ENCODE measurements around the gene SEC11A. TPM values are rescaled to one million over a fixed set of nuclear protein-coding genes. Genes with fewer than 3 reads are reported as not detected.
"Not testable (repeated sequence)": the region's sequence is repeated elsewhere in the genome, so short reads cannot be mapped to it uniquely, and the experiment has no call there.

SEC11A gene
- total RNA-seq, 1 experiment from 2014 or later = 265 TPM

GRCh38 chr15:84656972-84657371, 59.0 kb downstream of the SEC11A start:
- Histone ChIP-seq H3K27ac (no peak overlapping the region), H3K36me3 (peaks cover 21% of the 10 kb centered on the region), H3K4me1 (replicated peaks) (peaks cover 15% of the 10 kb centered on the region), H3K9me3 (replicated peaks) (no peaks in the 10 kb centered on the region), H3K4me3 (no peak overlapping the region), H3K27me3 (replicated peaks) (no peaks in the 10 kb centered on the region)
- DNase-seq (ENCODE audit: low read depth in 1 of 2, low spot score in 2 of 2) = no peak

GRCh38 chr15:84654689-84655453, 61.1 kb downstream of the SEC11A start:
- H3K36me3 ChIP-seq = peaks cover 37% of the 10 kb centered on the region
- no peaks in the 10 kb centered on the region for H3K27me3 ChIP-seq (replicated peaks)
- no peaks in the 10 kb centered on the region for H3K9me3 ChIP-seq (replicated peaks)
- DNase-seq (ENCODE audit: low read depth in 1 of 2, low spot score in 2 of 2) = peak; percentile 78 to 86
- H3K4me3 ChIP-seq = peak overlapping the region; percentile 77
- H3K4me1 ChIP-seq (replicated peaks) = peaks cover 15% of the 10 kb centered on the region
- 0 out of 2 replicates have a peak overlapping the region, but pooled peaks have one; percentile 70 for H3K27ac ChIP-seq

- H3K36me3 ChIP-seq = peaks cover 44% of the 10 kb centered on the region
- H3K4me1 ChIP-seq (replicated peaks) = peaks cover 15% of the 10 kb centered on the region
- peak; percentile 92 to 95 for DNase-seq (ENCODE audit: low read depth in 1 of 2, low spot score in 2 of 2)
These were observed 61.8 kb downstream of the SEC11A start, which contains the start of gene WDR73 for GRCh38 chr15:84653910-84654688. WDR73 (minus strand) TSS chr15:84654283; CDS start chr15:84654274, 9 bp downstream.

GRCh38 chr15:84653584-84653909, 62.4 kb downstream of the SEC11A start:
- Histone ChIP-seq H3K9me3 (replicated peaks) (no peaks in the 10 kb centered on the region), H3K36me3 (peaks cover 48% of the 10 kb centered on the region), H3K4me3 (peak overlapping the region; percentile 77), H3K27me3 (replicated peaks) (no peaks in the 10 kb centered on the region), H3K27ac (peak overlapping the region; percentile 70), H3K4me1 (replicated peaks) (peaks cover 15% of the 10 kb centered on the region)
- no peak for DNase-seq (ENCODE audit: low read depth in 1 of 2, low spot score in 2 of 2)

More at GRCh38 chr15:84653910-84654688, 61.8 kb downstream of the SEC11A start, which contains the start of gene WDR73:
- no peaks in the 10 kb centered on the region for H3K27me3 ChIP-seq (replicated peaks)
- peak within 1 kb of the TSS; percentile 77 for H3K4me3 ChIP-seq
- peak within 1 kb of the TSS; percentile 70 for H3K27ac ChIP-seq
- no peaks in the 10 kb centered on the region for H3K9me3 ChIP-seq (replicated peaks)

- H3K4me1 ChIP-seq (replicated peaks) = peaks cover 8% of the 10 kb centered on the region
- DNase-seq (ENCODE audit: low read depth in 1 of 2, low spot score in 2 of 2) = no peak
These were observed 66.2 kb downstream of the SEC11A start for GRCh38 chr15:84649706-84650105.

GRCh38 chr15:84648539-84648938, 67.4 kb downstream of the SEC11A start:
- H3K27me3 ChIP-seq (replicated peaks) = no peaks in the 10 kb centered on the region
- H3K36me3 ChIP-seq = peaks cover 89% of the 10 kb centered on the region
- no peaks in the 10 kb centered on the region for H3K9me3 ChIP-seq (replicated peaks)
- H3K27ac ChIP-seq = no peak overlapping the region
- H3K4me1 ChIP-seq (replicated peaks) = peaks cover 5% of the 10 kb centered on the region
- no peak overlapping the region for H3K4me3 ChIP-seq
- no peak for DNase-seq (ENCODE audit: low read depth in 1 of 2, low spot score in 2 of 2)

More at GRCh38 chr15:84649706-84650105, 66.2 kb downstream of the SEC11A start:
- Histone ChIP-seq H3K27me3 (replicated peaks) (no peaks in the 10 kb centered on the region), H3K36me3 (peaks cover 86% of the 10 kb centered on the region), H3K9me3 (replicated peaks) (no peaks in the 10 kb centered on the region), H3K4me3 (no peak overlapping the region), H3K27ac (no peak overlapping the region)

GRCh38 chr15:84647726-84648125, 68.2 kb downstream of the SEC11A start:
- Histone ChIP-seq H3K9me3 (replicated peaks) (no peaks in the 10 kb centered on the region), H3K36me3 (peaks cover 93% of the 10 kb centered on the region)

GRCh38 chr15:84645997-84646396, 69.9 kb downstream of the SEC11A start:
- DNase-seq (ENCODE audit: low read depth in 1 of 2, low spot score in 2 of 2) = no peak
- Histone ChIP-seq H3K4me1 (replicated peaks) (no peaks in the 10 kb centered on the region), H3K9me3 (replicated peaks) (no peaks in the 10 kb centered on the region), H3K27ac (no peak overlapping the region), H3K27me3 (replicated peaks) (no peaks in the 10 kb centered on the region), H3K4me3 (no peak overlapping the region), H3K36me3 (peaks cover 93% of the 10 kb centered on the region)

More at GRCh38 chr15:84647726-84648125, 68.2 kb downstream of the SEC11A start:
- H3K27me3 ChIP-seq (replicated peaks) = no peaks in the 10 kb centered on the region
- no peak overlapping the region for H3K27ac ChIP-seq
- no peak overlapping the region for H3K4me3 ChIP-seq
- no peaks in the 10 kb centered on the region for H3K4me1 ChIP-seq (replicated peaks)
- DNase-seq (ENCODE audit: low read depth in 1 of 2, low spot score in 2 of 2) = no peak

- Histone ChIP-seq H3K4me1 (replicated peaks) (no peaks in the 10 kb centered on the region), H3K27ac (no peak overlapping the region), H3K9me3 (replicated peaks) (no peaks in the 10 kb centered on the region), H3K27me3 (replicated peaks) (no peaks in the 10 kb centered on the region), H3K4me3 (no peak overlapping the region), H3K36me3 (peaks cover 95% of the 10 kb centered on the region)
- no peak for DNase-seq (ENCODE audit: low read depth in 1 of 2, low spot score in 2 of 2)
These were observed 70.4 kb downstream of the SEC11A start for GRCh38 chr15:84645496-84645895.

- Histone ChIP-seq H3K9me3 (replicated peaks) (no peaks in the 10 kb centered on the region), H3K4me1 (replicated peaks) (no peaks in the 10 kb centered on the region), H3K4me3 (no peak overlapping the region), H3K27me3 (replicated peaks) (no peaks in the 10 kb centered on the region), H3K36me3 (peaks cover 94% of the 10 kb centered on the region), H3K27ac (no peak overlapping the region)
- DNase-seq (ENCODE audit: low read depth in 1 of 2, low spot score in 2 of 2) = no peak
These were observed 72.1 kb downstream of the SEC11A start for GRCh38 chr15:84643838-84644237.

- not testable (repeated sequence) for H3K4me3 ChIP-seq; DNase-seq (ENCODE audit: low read depth in 1 of 2, low spot score in 2 of 2); H3K9me3 ChIP-seq (replicated peaks); H3K27ac ChIP-seq; H3K27me3 ChIP-seq (replicated peaks); H3K4me1 ChIP-seq (replicated peaks)
- H3K36me3 ChIP-seq = peaks cover 89% of the 10 kb centered on the region
These were observed 73.3 kb downstream of the SEC11A start for GRCh38 chr15:84642640-84643039.

- not testable (repeated sequence) for H3K4me3 ChIP-seq; DNase-seq (ENCODE audit: low read depth in 1 of 2, low spot score in 2 of 2); H3K9me3 ChIP-seq (replicated peaks); H3K4me1 ChIP-seq (replicated peaks); H3K27ac ChIP-seq; H3K27me3 ChIP-seq (replicated peaks)
- H3K36me3 ChIP-seq = peaks cover 82% of the 10 kb centered on the region
These were observed 74.1 kb downstream of the SEC11A start for GRCh38 chr15:84641871-84642270.

- no peak overlapping the region for H3K4me3 ChIP-seq
- no peaks in the 10 kb centered on the region for H3K9me3 ChIP-seq (replicated peaks)
- peaks cover 66% of the 10 kb centered on the region for H3K36me3 ChIP-seq
- no peak for DNase-seq (ENCODE audit: low read depth in 1 of 2, low spot score in 2 of 2)
- H3K27ac ChIP-seq = no peak overlapping the region
- no peaks in the 10 kb centered on the region for H3K27me3 ChIP-seq (replicated peaks)
- peaks cover 14% of the 10 kb centered on the region for H3K4me1 ChIP-seq (replicated peaks)
These were observed 77.8 kb downstream of the SEC11A start for GRCh38 chr15:84638103-84638502.

Data from SJSA1 (cell line).